Endothelial cell of umbilical vein (primary cell): ENCODE results near the gene MYADML2. TPM values are rescaled to one million over a fixed set of nuclear protein-coding genes. Genes with fewer than 3 reads are reported as not detected.

ENCODE experiments used
- BruUV-seq: library from RNA; stranded (reverse); fragments of 400-500 nt; replicated peaks from 2 replicates; lab custom pipeline; 2021; lab: Mats Ljungman, UMichigan
- CTCF ChIA-PET: fragments of 300-600, 350-600 bp; sonication (Branson Sonifier 250); formaldehyde crosslinking; loops from one replicate; lab custom pipeline; 2021; ENCODE audit warnings: antibody characterized with exemption, inconsistent platforms; lab: Charles Lee
- POLR2A ChIA-PET: fragments of 300-600, 350-600 bp; sonication (Branson Sonifier 250); formaldehyde crosslinking; loops from one replicate; lab custom pipeline; 2021; ENCODE audit warnings: antibody characterized with exemption, inconsistent platforms; lab: Charles Lee
- DNase-seq: peaks from one replicate; pipeline ENCODE4 v3.0.0-alpha.2; 2011; ENCODE audit warnings: low read depth, low spot score
- FAIRE-seq: peaks from 2 replicates; lab custom pipeline; 2011; peaks lifted over from hg19 to GRCh38; lab: Jason Lieb, UNC
- H2AFZ ChIP-seq: 2 replicates; pipeline ENCODE4 v1.6.0; 2012; ENCODE audit warnings: low read depth, low read length, control low read depth, inconsistent platforms
- H3K27ac ChIP-seq: 2 replicates; pipeline ENCODE4 v1.5.1; 2011; ENCODE audit warnings: low read depth, mild to moderate bottlenecking, control low read depth, low read length, moderate library complexity; ENCODE audit not compliant: insufficient read depth
- H3K27me3 ChIP-seq, 2 experiments: 2 replicates each; pipeline versions ENCODE4 v1.6.0 to v1.6.1; 2011; ENCODE audit warnings: low read length in 2 of 2, mixed read lengths in 1 of 2; ENCODE audit not compliant: control insufficient read depth in 2 of 2, insufficient read depth in 2 of 2
- H3K36me3 ChIP-seq, 2 experiments: 2 replicates in 1 of 2; 3 replicates in 1 of 2; pipeline ENCODE4 v1.5.1; 2011; ENCODE audit warnings: low read length in 2 of 2, mild to moderate bottlenecking in 1 of 2, moderate library complexity in 1 of 2; ENCODE audit not compliant: control insufficient read depth in 2 of 2, insufficient read depth in 2 of 2; ENCODE audit errors: extremely low read depth in 1 of 2
- H3K4me1 ChIP-seq: 3 replicates; pipeline ENCODE4 v1.5.1; 2011; ENCODE audit warnings: mild to moderate bottlenecking, low read length; ENCODE audit not compliant: control insufficient read depth, insufficient read depth; ENCODE audit errors: extremely low read depth
- H3K4me2 ChIP-seq: 2 replicates; pipeline ENCODE4 v1.6.1; 2011; ENCODE audit warnings: low read length, control low read depth, mixed read lengths; ENCODE audit not compliant: insufficient read depth
- H3K4me3 ChIP-seq, 3 experiments: fragments of 200-600 bp in 1 of 3; sonication (generic), shearing (Covaris generic) in 1 of 3; replicated peaks in 1 of 3; 2 replicates each; pipeline ENCODE4 v1.5.1; 2011 to 2016; ENCODE audit warnings: control low read depth in 3 of 3, low read length in 3 of 3, mild to moderate bottlenecking in 2 of 3, inconsistent platforms in 1 of 3, low read depth in 1 of 3, moderate library complexity in 1 of 3; ENCODE audit not compliant: insufficient read depth in 1 of 3
- H3K79me2 ChIP-seq: 2 replicates; pipeline ENCODE4 v1.6.0; 2012; ENCODE audit warnings: low read length, inconsistent platforms; ENCODE audit not compliant: control insufficient read depth, insufficient read depth
- H3K9ac ChIP-seq: replicated peaks from 2 replicates; pipeline ENCODE3; 2011; ENCODE audit warnings: low read length, control low read depth; ENCODE audit not compliant: insufficient read depth; ENCODE audit errors: extremely low read depth
- H3K9me1 ChIP-seq: replicated peaks from 3 replicates; pipeline ENCODE4 v1.6.0; 2011; ENCODE audit warnings: mild to moderate bottlenecking, low read length; ENCODE audit not compliant: control insufficient read depth, insufficient read depth; ENCODE audit errors: extremely low read depth
- H3K9me3 ChIP-seq: replicated peaks from 2 replicates; pipeline ENCODE4 v1.5.1; 2012; ENCODE audit warnings: low read length, inconsistent platforms; ENCODE audit not compliant: control insufficient read depth, insufficient read depth
- H4K20me1 ChIP-seq: replicated peaks from 2 replicates; pipeline ENCODE3; 2011; ENCODE audit warnings: mild to moderate bottlenecking, low read length; ENCODE audit not compliant: control insufficient read depth, insufficient read depth; ENCODE audit errors: extremely low read depth
- CTCF ChIP-seq, 2 donors: IDR thresholded peaks; 1 replicate in 1 of 2; 2 replicates in 1 of 2; pipeline ENCODE4 v1.5.1; 2011; ENCODE audit warnings: low read length in 2 of 2, mild to moderate bottlenecking in 2 of 2, moderate library complexity in 2 of 2, control low read depth in 1 of 2, inconsistent platforms in 1 of 2, low read depth in 1 of 2; ENCODE audit not compliant: insufficient read depth in 1 of 2; ENCODE audit errors: extremely low read depth in 1 of 2
- EZH2 ChIP-seq: IDR thresholded peaks from 2 replicates; pipeline ENCODE4 v1.6.1; 2012; ENCODE audit warnings: borderline replicate concordance, low read depth, mild to moderate bottlenecking, moderate library complexity, low read length, inconsistent platforms; ENCODE audit not compliant: severe bottlenecking
- FOS ChIP-seq: IDR thresholded peaks from 2 replicates; pipeline ENCODE4 v1.6.1; 2011; ENCODE audit warnings: mild to moderate bottlenecking, low read length, moderate library complexity, borderline replicate concordance; ENCODE audit not compliant: insufficient read depth
- GATA2 ChIP-seq: IDR thresholded peaks from 2 replicates; pipeline ENCODE4 v1.7.0; 2011; ENCODE audit warnings: low read depth, mild to moderate bottlenecking, moderate library complexity, mixed read lengths, low read length; ENCODE audit not compliant: insufficient read length, insufficient read depth
- JUN ChIP-seq: IDR thresholded peaks from 2 replicates; pipeline ENCODE4 v1.6.1; 2011; ENCODE audit warnings: borderline replicate concordance, low read depth; ENCODE audit not compliant: insufficient read length, insufficient read depth
- MAX ChIP-seq: IDR thresholded peaks from 2 replicates; pipeline ENCODE4 v1.6.1; 2011; ENCODE audit not compliant: insufficient read depth, insufficient read length
- MYC ChIP-seq: IDR thresholded peaks from one replicate; pipeline ENCODE4 v1.6.1; 2011; ENCODE audit warnings: mild to moderate bottlenecking, low read depth, low read length
- POLR2A ChIP-seq: IDR thresholded peaks from 2 replicates; pipeline ENCODE4 v1.6.1; 2012; ENCODE audit warnings: low read depth, mild to moderate bottlenecking, control low read depth, low read length
- POLR2AphosphoS5 ChIP-seq: IDR thresholded peaks from 2 replicates; pipeline ENCODE4 v1.6.1; 2012; ENCODE audit warnings: low read depth, mild to moderate bottlenecking, control low read depth, low read length, moderate library complexity; ENCODE audit not compliant: insufficient read depth
- dilution Hi-C: fragments of 300-500 bp; cut with MboI; formaldehyde crosslinking; loops from one replicate; pipeline ENCODE4 v1.15.0; 2019; ENCODE audit warnings: low sequenced_read_pairs; ENCODE audit not compliant: extremely low pct_ligation_motif_present
- intact Hi-C: fragments of 100-400 bp; cut with micrococcal nuclease; formaldehyde crosslinking; loops from one replicate; pipeline ENCODE4 v1.10.0; 2022
- polyA plus RNA-seq, 4 experiments: library from polyadenylated mRNA; depleted of rRNA in 3 of 4; stranded (reverse) in 3 of 4; unstranded in 1 of 4; fragments of >200 nt; gene quantifications; 2 replicates each; pipeline versions ENCODE4 v1.2.1 to v1.2.3, GENCODE V29; 2011 to 2012; ENCODE audit warnings: missing spikeins in 1 of 4
- total RNA-seq: library from RNA; stranded (reverse); gene quantifications from 2 replicates; pipeline ENCODE4 v1.2.3, GENCODE V29; 2021

The MYADML2 gene
- total and polyA plus RNA-seq, 2 donors (not counting 3 experiments of a cell fraction or from before 2014, with no cell fraction given): not detected

- Histone ChIP-seq H3K79me2 (no peaks in the 10 kb centered on the region), H3K4me2 (no peak overlapping the region), H3K9me3 (no peaks in the 10 kb centered on the region), H4K20me1 (no peaks in the 10 kb centered on the region), H3K27ac (no peak overlapping the region), H3K9ac (no peak overlapping the region), H3K9me1 (no peaks in the 10 kb centered on the region), H2AFZ (no peak overlapping the region), H3K27me3 (no peaks in the 10 kb centered on the region), H3K4me3 (no peak overlapping the region), H3K36me3 (peaks cover 7 to 12% of the 10 kb centered on the region in 2 experiments), H3K4me1 (peaks cover 6% of the 10 kb centered on the region)
- BruUV-seq: no TSS peak
- FAIRE-seq (no peak), DNase-seq (no peak)
- ChIA-PET CTCF (interaction anchor here (1.7 kb wide), 1 partner anchor 15 kb away, joined by 4 read pairs; no protein-coding TSS in a partner anchor), POLR2A (no interaction called here)
- intact Hi-C loops (no loop called here), dilution Hi-C loops (no loop called here)
- TF ChIP-seq POLR2A (no peak), GATA2 (no peak), MYC (no peak), JUN (no peak), CTCF (IDR thresholded peaks at IDR 0.05; ENCODE audit: extremely low read depth in 1 of 2, insufficient read depth in 1 of 2, low read depth in 1 of 2, low read length in 2 of 2) (no peak), MAX (no peak), EZH2 (no peak), POLR2AphosphoS5 (no peak), FOS (no peak)
Measured at GRCh38 chr17:81909231-81909630, 37.8 kb downstream of the MYADML2 start.
